WTC11 (cell line): Measurements from ENCODE around the gene TMEM82. TPM values are rescaled to one million over a fixed set of nuclear protein-coding genes. Genes with fewer than 3 reads are reported as not detected.

Experiments used
- ATAC-seq: fragments of 200-7000 bp; cut with Tn5 transposase; 2 replicates; pipeline ENCODE4 v1.10.0; 2021; ENCODE audit warnings: mild to moderate bottlenecking, moderate library complexity
- CTCF ChIA-PET: fragments of 300-600 bp; sonication (Branson Sonifier 250); formaldehyde crosslinking; loops from one replicate; lab custom pipeline; 2021; ENCODE audit warnings: antibody characterized with exemption; lab: Charles Lee
- POLR2A ChIA-PET: fragments of 350-600 bp; sonication (Branson Sonifier 250); formaldehyde crosslinking; loops from one replicate; lab custom pipeline; 2021; ENCODE audit warnings: antibody characterized with exemption; lab: Charles Lee
- DNase-seq: peaks from one replicate; pipeline ENCODE4 v3.0.0; 2021; ENCODE audit warnings: low spot score
- H3K27ac Mint-ChIP-seq: 2 replicates; pipeline ENCODE4 v1.8.0; 2021; ENCODE audit warnings: mixed read lengths
- H3K27me3 Mint-ChIP-seq: 2 replicates; pipeline ENCODE4 v1.8.0; 2021; ENCODE audit warnings: low read depth, mild to moderate bottlenecking, moderate library complexity, mixed read lengths
- H3K36me3 Mint-ChIP-seq: 2 replicates; pipeline ENCODE4 v1.8.0; 2021; ENCODE audit warnings: mixed read lengths
- H3K4me1 Mint-ChIP-seq: 2 replicates; pipeline ENCODE4 v1.8.0; 2022; ENCODE audit warnings: mixed read lengths
- H3K4me3 Mint-ChIP-seq: 2 replicates; pipeline ENCODE4 v1.8.0; 2021; ENCODE audit warnings: mild to moderate bottlenecking, moderate library complexity, mixed read lengths
- H3K9me3 Mint-ChIP-seq: 2 replicates; pipeline ENCODE4 v1.8.0; 2021; ENCODE audit warnings: mixed read lengths
- ESRRA ChIP-seq: sonication (generic); formaldehyde crosslinking; IDR thresholded peaks from 2 replicates; pipeline ENCODE4 v1.8.1; 2022; ENCODE audit warnings: mild to moderate bottlenecking, missing genetic modification reagents, borderline replicate concordance
- GABPB1 ChIP-seq: sonication (generic); formaldehyde crosslinking; IDR thresholded peaks from 2 replicates; pipeline ENCODE4 v1.8.1; 2023; ENCODE audit warnings: mild to moderate bottlenecking, missing genetic modification reagents
- HMGA2 ChIP-seq: fragments of 250-450 bp; sonication (Bioruptor Pico); IDR thresholded peaks from 2 replicates; pipeline ENCODE4 v1.4.0; 2021; ENCODE audit warnings: mild to moderate bottlenecking, moderate library complexity
- JAZF1 ChIP-seq: fragments of 250-450 bp; sonication (Bioruptor Pico); IDR thresholded peaks from 2 replicates; pipeline ENCODE4 v1.9.0; 2021; ENCODE audit warnings: moderate library complexity, mild to moderate bottlenecking, inconsistent platforms
- NR2C2 ChIP-seq: sonication (generic); formaldehyde crosslinking; IDR thresholded peaks from 2 replicates; pipeline ENCODE4 v1.8.0; 2022; ENCODE audit warnings: mild to moderate bottlenecking, missing genetic modification reagents
- OVOL2 ChIP-seq: fragments of 250-450 bp; sonication (Bioruptor Pico); IDR thresholded peaks from 2 replicates; pipeline ENCODE4 v1.9.0; 2021; ENCODE audit warnings: mild to moderate bottlenecking, borderline replicate concordance
- TEAD4 ChIP-seq: sonication (generic); formaldehyde crosslinking; IDR thresholded peaks from 2 replicates; pipeline ENCODE4 v1.8.0; 2022; ENCODE audit warnings: mild to moderate bottlenecking, missing genetic modification reagents
- TP53 ChIP-seq: sonication (generic); formaldehyde crosslinking; IDR thresholded peaks from 2 replicates; pipeline ENCODE4 v1.8.1; 2023; ENCODE audit warnings: mild to moderate bottlenecking, missing genetic modification reagents
- ZNF423 ChIP-seq: fragments of 250-450 bp; sonication (Bioruptor Pico); IDR thresholded peaks from 2 replicates; pipeline ENCODE4 v2.1.2; 2022; ENCODE audit warnings: mild to moderate bottlenecking, moderate library complexity
- total RNA-seq: library from RNA; stranded (reverse); gene quantifications from 3 replicates; pipeline ENCODE4 v1.2.3, GENCODE V29; 2021
- TF ChIP-seq, protein P1 (sequence below): sonication (generic); formaldehyde crosslinking; IDR thresholded peaks from 2 replicates; pipeline ENCODE4 v1.8.0; 2023; ENCODE audit warnings: missing genetic modification reagents, mild to moderate bottlenecking, borderline replicate concordance
- TF ChIP-seq, protein P2 (sequence below): fragments of 250-450 bp; sonication (Bioruptor Pico); IDR thresholded peaks from 2 replicates; pipeline ENCODE4 v1.9.0; 2021; ENCODE audit warnings: moderate library complexity, mild to moderate bottlenecking, inconsistent platforms, borderline replicate concordance
- TF ChIP-seq, protein P3 (sequence below): fragments of 250-450 bp; sonication (Bioruptor Pico); IDR thresholded peaks from 2 replicates; pipeline ENCODE4 v1.8.0; 2021; ENCODE audit warnings: mild to moderate bottlenecking
- TF ChIP-seq, protein P4 (sequence below): sonication (generic); formaldehyde crosslinking; conservative IDR thresholded peaks from 2 replicates; pipeline ENCODE4 v1.8.1; 2022; ENCODE audit warnings: mild to moderate bottlenecking, missing genetic modification reagents
- TF ChIP-seq, protein P5 (sequence below): sonication (generic); formaldehyde crosslinking; IDR thresholded peaks from 2 replicates; pipeline ENCODE4 v1.8.1; 2022; ENCODE audit warnings: mild to moderate bottlenecking, moderate library complexity, missing genetic modification reagents
- TF ChIP-seq, protein P6 (sequence below): sonication (generic); formaldehyde crosslinking; IDR thresholded peaks from 2 replicates; pipeline ENCODE4 v1.8.1; 2023; ENCODE audit warnings: mild to moderate bottlenecking, moderate library complexity, missing genetic modification reagents

The TMEM82 gene
- total RNA-seq, 1 experiment from 2014 or later: 0.48 TPM

DNA sequence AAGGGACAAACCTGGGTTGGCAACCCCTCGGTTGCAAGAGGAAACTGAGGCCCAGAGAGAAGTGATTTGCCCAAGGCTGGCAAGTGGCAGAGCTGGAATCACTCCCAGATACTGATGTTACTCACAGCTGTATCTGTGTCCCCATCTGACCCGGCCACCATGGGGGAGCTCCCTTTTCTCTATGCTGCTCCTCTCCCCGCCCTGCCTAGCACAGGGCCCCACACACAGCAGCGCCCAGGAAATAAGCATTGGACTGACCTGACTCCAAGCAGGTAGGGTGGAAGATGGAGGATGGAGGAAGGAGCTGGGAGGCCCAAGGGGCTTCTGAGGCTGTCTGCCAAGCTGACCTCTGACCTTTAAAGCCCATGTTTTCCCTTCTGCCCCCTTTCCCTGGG lies 13.3 kb downstream of the TMEM82 start (continued):
- TF ChIP-seq, protein P1, sequence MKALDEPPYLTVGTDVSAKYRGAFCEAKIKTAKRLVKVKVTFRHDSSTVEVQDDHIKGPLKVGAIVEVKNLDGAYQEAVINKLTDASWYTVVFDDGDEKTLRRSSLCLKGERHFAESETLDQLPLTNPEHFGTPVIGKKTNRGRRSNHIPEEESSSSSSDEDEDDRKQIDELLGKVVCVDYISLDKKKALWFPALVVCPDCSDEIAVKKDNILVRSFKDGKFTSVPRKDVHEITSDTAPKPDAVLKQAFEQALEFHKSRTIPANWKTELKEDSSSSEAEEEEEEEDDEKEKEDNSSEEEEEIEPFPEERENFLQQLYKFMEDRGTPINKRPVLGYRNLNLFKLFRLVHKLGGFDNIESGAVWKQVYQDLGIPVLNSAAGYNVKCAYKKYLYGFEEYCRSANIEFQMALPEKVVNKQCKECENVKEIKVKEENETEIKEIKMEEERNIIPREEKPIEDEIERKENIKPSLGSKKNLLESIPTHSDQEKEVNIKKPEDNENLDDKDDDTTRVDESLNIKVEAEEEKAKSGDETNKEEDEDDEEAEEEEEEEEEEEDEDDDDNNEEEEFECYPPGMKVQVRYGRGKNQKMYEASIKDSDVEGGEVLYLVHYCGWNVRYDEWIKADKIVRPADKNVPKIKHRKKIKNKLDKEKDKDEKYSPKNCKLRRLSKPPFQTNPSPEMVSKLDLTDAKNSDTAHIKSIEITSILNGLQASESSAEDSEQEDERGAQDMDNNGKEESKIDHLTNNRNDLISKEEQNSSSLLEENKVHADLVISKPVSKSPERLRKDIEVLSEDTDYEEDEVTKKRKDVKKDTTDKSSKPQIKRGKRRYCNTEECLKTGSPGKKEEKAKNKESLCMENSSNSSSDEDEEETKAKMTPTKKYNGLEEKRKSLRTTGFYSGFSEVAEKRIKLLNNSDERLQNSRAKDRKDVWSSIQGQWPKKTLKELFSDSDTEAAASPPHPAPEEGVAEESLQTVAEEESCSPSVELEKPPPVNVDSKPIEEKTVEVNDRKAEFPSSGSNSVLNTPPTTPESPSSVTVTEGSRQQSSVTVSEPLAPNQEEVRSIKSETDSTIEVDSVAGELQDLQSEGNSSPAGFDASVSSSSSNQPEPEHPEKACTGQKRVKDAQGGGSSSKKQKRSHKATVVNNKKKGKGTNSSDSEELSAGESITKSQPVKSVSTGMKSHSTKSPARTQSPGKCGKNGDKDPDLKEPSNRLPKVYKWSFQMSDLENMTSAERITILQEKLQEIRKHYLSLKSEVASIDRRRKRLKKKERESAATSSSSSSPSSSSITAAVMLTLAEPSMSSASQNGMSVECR (CRISPR knock-in tag): no peak
- TF ChIP-seq, protein P2, sequence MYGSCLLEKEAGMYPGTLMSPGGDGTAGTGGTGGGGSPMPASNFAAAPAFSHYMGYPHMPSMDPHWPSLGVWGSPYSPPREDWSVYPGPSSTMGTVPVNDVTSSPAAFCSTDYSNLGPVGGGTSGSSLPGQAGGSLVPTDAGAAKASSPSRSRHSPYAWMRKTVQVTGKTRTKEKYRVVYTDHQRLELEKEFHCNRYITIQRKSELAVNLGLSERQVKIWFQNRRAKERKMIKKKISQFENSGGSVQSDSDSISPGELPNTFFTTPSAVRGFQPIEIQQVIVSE (CRISPR knock-in tag): no peak
- no peak for TF ChIP-seq NR2C2 (CRISPR knock-in tag)
- TF ChIP-seq, protein P3, sequence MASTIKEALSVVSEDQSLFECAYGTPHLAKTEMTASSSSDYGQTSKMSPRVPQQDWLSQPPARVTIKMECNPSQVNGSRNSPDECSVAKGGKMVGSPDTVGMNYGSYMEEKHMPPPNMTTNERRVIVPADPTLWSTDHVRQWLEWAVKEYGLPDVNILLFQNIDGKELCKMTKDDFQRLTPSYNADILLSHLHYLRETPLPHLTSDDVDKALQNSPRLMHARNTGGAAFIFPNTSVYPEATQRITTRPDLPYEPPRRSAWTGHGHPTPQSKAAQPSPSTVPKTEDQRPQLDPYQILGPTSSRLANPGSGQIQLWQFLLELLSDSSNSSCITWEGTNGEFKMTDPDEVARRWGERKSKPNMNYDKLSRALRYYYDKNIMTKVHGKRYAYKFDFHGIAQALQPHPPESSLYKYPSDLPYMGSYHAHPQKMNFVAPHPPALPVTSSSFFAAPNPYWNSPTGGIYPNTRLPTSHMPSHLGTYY (CRISPR knock-in tag): no peak

DNA sequence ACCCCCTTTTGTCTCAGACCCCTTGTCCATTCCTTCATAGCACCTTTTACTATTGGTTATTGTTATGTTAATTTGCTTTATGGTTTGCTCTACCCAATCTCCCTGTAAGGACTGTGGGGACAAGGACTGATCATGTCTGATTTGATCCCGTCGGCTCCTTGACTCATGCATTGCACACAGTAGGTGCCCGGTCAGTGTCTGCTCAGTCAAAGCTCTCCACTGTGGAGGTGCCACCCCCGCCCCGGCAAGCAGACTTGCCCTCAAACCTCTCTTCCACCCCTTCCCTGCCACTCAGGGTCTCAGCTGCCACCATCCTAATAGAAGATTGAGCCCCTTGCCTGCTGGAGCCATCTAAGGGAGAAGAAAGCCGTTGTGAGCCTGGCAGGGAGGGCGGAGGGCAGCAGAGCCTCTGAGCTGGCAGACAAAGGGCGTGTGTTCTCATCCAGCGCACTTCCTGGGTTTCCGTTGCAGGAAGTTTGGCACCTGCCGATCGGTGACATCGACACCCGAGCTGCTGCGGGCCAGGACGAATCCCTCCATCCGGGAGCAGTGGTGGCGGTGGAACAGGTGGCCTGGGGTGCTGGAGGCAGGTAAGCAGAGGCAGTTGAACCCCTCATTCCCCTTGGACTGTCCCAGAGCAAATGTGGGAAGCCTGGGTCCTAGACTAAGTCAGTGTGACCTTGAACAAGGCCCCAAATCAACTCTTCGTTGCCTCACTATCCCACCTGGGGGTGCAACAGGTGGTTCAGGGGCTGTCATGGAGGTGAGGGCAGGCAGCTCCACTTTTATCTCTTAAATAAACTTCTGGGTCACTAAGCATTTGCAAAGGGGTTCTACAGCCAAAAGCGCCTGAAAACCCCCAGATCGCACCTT lies 14.1 kb downstream of the TMEM82 start:
- ChIA-PET POLR2A (interaction anchor here (0.9 to 1.3 kb wide), 4 partner anchors 12 to 93 kb away, joined by 3 to 6 read pairs (median 4); partner anchors contain the start of gene TMEM82), CTCF (interaction anchor here (0.6 to 5.2 kb wide), 5 partner anchors 16 to 323 kb away, joined by 3 to 51 read pairs (median 4); partner anchors contain the start of gene TMEM82)
- H3K4me3 Mint-ChIP-seq: peak overlapping the region; percentile 79; the same call in 1 of the 2 replicates
- no peaks in the 10 kb centered on the region for H3K36me3 Mint-ChIP-seq
- ATAC-seq (no peak), DNase-seq (peak; percentile 38)
- no peak overlapping the region for H3K27ac Mint-ChIP-seq
- TF ChIP-seq GABPB1 (CRISPR knock-in tag): no peak
- H3K27me3 Mint-ChIP-seq: no peaks in the 10 kb centered on the region; the same call in 1 of the 2 replicates
- 0 out of 2 replicates have a peak, but pooled peaks cover 3% of the 10 kb centered on the region for H3K9me3 Mint-ChIP-seq
- H3K4me1 Mint-ChIP-seq: peaks cover 36% of the 10 kb centered on the region

DNA sequence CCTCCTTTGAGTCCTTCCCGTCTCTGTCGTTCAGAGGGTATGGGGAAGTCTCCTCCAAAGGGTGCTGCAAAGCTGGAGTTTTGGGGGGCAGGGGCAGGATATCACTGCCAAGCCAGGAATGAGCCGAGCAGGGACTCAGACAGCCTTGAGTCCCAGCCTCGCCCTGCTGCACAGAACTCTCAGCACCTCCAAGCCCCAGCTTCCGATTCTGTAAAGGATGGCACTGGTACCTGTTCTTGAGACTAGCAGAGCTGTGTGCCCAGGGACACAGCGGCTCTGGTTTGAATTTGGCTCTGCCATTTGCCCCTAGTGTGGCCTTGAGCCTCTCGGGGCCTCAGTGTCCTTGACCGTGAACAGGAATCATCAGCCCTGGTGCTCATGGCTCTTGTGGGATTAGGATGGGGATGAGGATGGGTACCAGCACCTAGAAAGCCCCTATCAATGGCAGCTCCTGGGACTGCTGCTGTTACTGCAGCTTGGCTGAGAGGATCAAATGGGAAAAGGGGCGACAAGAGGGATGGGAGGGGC lies 14.8 kb downstream of the TMEM82 start:
- Mint-ChIP-seq H3K36me3 (no peaks in the 10 kb centered on the region), H3K27ac (peak overlapping the region; percentile 26; the same call in 1 of the 2 replicates), H3K9me3 (0 out of 2 replicates have a peak, but pooled peaks cover 3% of the 10 kb centered on the region), H3K4me1 (peaks cover 40% of the 10 kb centered on the region), H3K4me3 (peak overlapping the region; percentile 79), H3K27me3 (no peaks in the 10 kb centered on the region; the same call in 1 of the 2 replicates)
- ATAC-seq (no peak), DNase-seq (no peak)
- ChIA-PET CTCF (interaction anchor here (1.0 to 5.2 kb wide), 5 partner anchors 16 to 322 kb away, joined by 3 to 51 read pairs (median 4); partner anchors contain the start of gene TMEM82), POLR2A (interaction anchor here (0.6 to 1.3 kb wide), 5 partner anchors 11 to 272 kb away, joined by 3 to 6 read pairs (median 3); partner anchors contain the start of gene TMEM82)
- TF ChIP-seq TP53: 0 out of 2 replicates have a peak, but pooled peaks have one; percentile 25
- TF ChIP-seq, protein P4, sequence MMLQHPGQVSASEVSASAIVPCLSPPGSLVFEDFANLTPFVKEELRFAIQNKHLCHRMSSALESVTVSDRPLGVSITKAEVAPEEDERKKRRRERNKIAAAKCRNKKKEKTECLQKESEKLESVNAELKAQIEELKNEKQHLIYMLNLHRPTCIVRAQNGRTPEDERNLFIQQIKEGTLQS: no peak

DNA sequence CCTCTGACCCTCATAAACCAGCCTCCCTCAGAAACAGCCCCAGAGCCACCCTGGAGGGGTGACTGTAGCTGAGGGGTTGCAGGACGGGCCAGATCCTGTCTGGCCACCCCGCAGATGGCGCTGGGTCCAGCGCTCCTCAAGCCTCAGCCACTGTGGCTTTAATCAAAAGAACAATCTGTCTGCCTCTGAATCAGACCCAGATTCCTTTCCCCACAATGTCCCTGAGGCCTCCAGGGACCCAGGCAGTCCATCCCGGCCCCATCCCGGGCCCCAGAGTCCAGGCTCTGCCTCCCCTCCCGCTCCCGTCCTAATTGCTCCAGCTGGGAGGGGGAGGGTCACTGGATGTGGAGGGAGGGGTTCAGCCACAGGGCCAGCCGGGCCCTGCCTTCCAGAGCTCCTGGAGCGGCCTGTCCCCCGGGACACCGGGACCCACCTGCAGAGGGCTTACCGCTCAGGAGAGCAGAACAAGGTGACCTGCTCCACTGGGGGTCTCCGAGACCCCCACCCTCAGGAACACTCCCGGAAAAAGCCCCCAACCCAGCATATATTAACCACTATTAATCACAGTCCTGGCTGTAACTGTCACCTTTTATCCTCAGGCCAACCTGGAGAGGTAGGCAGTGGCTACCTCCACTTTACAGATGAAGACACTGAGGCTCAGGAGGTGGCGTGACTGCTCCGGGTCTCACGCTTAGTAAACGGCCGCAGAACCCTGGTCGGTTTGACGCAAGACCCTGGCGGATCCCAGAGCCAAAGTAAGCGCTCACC lies 15.5 kb downstream of the TMEM82 start:
- POLR2A ChIA-PET: interaction anchor here (0.6 to 1.3 kb wide), 4 partner anchors 11 to 271 kb away, joined by 3 to 4 read pairs (median 3); no protein-coding TSS in a partner anchor
- CTCF ChIA-PET: interaction anchor here (1.0 to 5.2 kb wide), 4 partner anchors 17 to 154 kb away, joined by 3 to 51 read pairs (median 8); partner anchors contain the start of gene TMEM82
- peak overlapping the region; percentile 64 for H3K27ac Mint-ChIP-seq
- peaks cover 5% of the 10 kb centered on the region for H3K36me3 Mint-ChIP-seq
- TF ChIP-seq, protein P5, sequence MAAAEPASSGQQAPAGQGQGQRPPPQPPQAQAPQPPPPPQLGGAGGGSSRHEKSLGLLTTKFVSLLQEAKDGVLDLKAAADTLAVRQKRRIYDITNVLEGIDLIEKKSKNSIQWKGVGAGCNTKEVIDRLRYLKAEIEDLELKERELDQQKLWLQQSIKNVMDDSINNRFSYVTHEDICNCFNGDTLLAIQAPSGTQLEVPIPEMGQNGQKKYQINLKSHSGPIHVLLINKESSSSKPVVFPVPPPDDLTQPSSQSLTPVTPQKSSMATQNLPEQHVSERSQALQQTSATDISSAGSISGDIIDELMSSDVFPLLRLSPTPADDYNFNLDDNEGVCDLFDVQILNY (CRISPR knock-in tag): 0 out of 2 replicates have a peak, but pooled peaks have one; percentile 34
- no peak for TF ChIP-seq JAZF1 (CRISPR knock-in tag)
- 0 out of 2 replicates have a peak, but pooled peaks have one; percentile 11 for TF ChIP-seq HMGA2 (CRISPR knock-in tag)
- no peak for TF ChIP-seq OVOL2 (CRISPR knock-in tag)
- TF ChIP-seq ESRRA (CRISPR knock-in tag): no peak
- TF ChIP-seq TEAD4 (CRISPR knock-in tag): no peak
- TF ChIP-seq, protein P6, sequence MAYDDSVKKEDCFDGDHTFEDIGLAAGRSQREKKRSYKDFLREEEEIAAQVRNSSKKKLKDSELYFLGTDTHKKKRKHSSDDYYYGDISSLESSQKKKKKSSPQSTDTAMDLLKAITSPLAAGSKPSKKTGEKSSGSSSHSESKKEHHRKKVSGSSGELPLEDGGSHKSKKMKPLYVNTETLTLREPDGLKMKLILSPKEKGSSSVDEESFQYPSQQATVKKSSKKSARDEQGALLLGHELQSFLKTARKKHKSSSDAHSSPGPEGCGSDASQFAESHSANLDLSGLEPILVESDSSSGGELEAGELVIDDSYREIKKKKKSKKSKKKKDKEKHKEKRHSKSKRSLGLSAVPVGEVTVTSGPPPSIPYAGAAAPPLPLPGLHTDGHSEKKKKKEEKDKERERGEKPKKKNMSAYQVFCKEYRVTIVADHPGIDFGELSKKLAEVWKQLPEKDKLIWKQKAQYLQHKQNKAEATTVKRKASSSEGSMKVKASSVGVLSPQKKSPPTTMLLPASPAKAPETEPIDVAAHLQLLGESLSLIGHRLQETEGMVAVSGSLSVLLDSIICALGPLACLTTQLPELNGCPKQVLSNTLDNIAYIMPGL (CRISPR knock-in tag): 0 out of 2 replicates have a peak, but pooled peaks have one; percentile 20
- TF ChIP-seq ZNF423: peak; percentile 78
- DNase-seq (peak; percentile 59), ATAC-seq (peak; percentile 7)
- H3K27me3 Mint-ChIP-seq: no peaks in the 10 kb centered on the region
- peak overlapping the region; percentile 79 for H3K4me3 Mint-ChIP-seq
- peaks cover 45% of the 10 kb centered on the region for H3K4me1 Mint-ChIP-seq
- 0 out of 2 replicates have a peak, but pooled peaks cover 3% of the 10 kb centered on the region for H3K9me3 Mint-ChIP-seq
